Caco-2 (cell line): Measurements from ENCODE around the gene GRID2IP. TPM values are rescaled to one million over a fixed set of nuclear protein-coding genes. Genes with fewer than 3 reads are reported as not detected.

ENCODE experiments used
- BruUV-seq: library from RNA; stranded (reverse); fragments of 400-500 nt; replicated peaks from 2 replicates; lab custom pipeline; 2021; lab: Mats Ljungman, UMichigan
- CTCF ChIA-PET: fragments of 300-600 bp; sonication (Branson Sonifier 250); formaldehyde crosslinking; loops from one replicate; lab custom pipeline; 2022; ENCODE audit warnings: antibody characterized with exemption; lab: Charles Lee
- POLR2A ChIA-PET: fragments of 300-600 bp; sonication (Branson Sonifier 250); formaldehyde crosslinking; loops from one replicate; lab custom pipeline; 2022; ENCODE audit warnings: antibody characterized with exemption; lab: Charles Lee
- DNase-seq, 2 experiments: peaks; one replicate each; pipeline versions ENCODE4 v3.0.0 to v3.0.0-alpha.2; 2020 to 2022
- H3K27me3 ChIP-seq: replicated peaks from 2 replicates; pipeline ENCODE4 v1.6.0; 2011; ENCODE audit warnings: low read length; ENCODE audit not compliant: control insufficient read depth, insufficient read depth
- H3K36me3 ChIP-seq: 2 replicates; pipeline ENCODE4 v1.5.1; 2011; ENCODE audit warnings: low read length; ENCODE audit not compliant: control insufficient read depth, insufficient read depth
- H3K4me1 ChIP-seq: fragments of 250-450 bp; sonication (Bioruptor Pico); 2 replicates; pipeline ENCODE4 v1.5.1; 2020; ENCODE audit warnings: mild to moderate bottlenecking
- H3K4me3 ChIP-seq: 2 replicates; pipeline ENCODE4 v1.5.1; 2011; ENCODE audit warnings: low read depth, mild to moderate bottlenecking, control low read depth, low read length
- H3K9me3 ChIP-seq: fragments of 250-450 bp; sonication (Bioruptor Pico); 2 replicates; pipeline ENCODE4 v1.5.1; 2020; ENCODE audit warnings: mild to moderate bottlenecking, moderate library complexity
- H3K27ac Mint-ChIP-seq: one replicate; pipeline ENCODE4 v1.8.0; 2022; ENCODE audit warnings: mixed read lengths; ENCODE audit not compliant: unreplicated experiment
- H3K27me3 Mint-ChIP-seq: one replicate; pipeline ENCODE4 v1.8.0; 2022; ENCODE audit warnings: mixed read lengths; ENCODE audit not compliant: insufficient read depth, unreplicated experiment
- H3K36me3 Mint-ChIP-seq: one replicate; pipeline ENCODE4 v1.8.0; 2022; ENCODE audit warnings: mild to moderate bottlenecking, mixed read lengths; ENCODE audit not compliant: insufficient read depth, unreplicated experiment
- H3K4me1 Mint-ChIP-seq: one replicate; pipeline ENCODE4 v1.8.0; 2022; ENCODE audit warnings: low read depth, mixed read lengths; ENCODE audit not compliant: unreplicated experiment
- H3K4me3 Mint-ChIP-seq: one replicate; pipeline ENCODE4 v1.8.0; 2022; ENCODE audit warnings: mild to moderate bottlenecking, moderate library complexity, mixed read lengths; ENCODE audit not compliant: unreplicated experiment
- H3K9me3 Mint-ChIP-seq: one replicate; pipeline ENCODE4 v1.8.0; 2022; ENCODE audit warnings: mixed read lengths; ENCODE audit not compliant: unreplicated experiment
- CTCF ChIP-seq, 2 experiments: fragments of 200-600 bp in 1 of 2; IDR thresholded peaks; 1 replicate in 1 of 2; 2 replicates in 1 of 2; pipeline versions ENCODE4 v1.5.1 to v1.8.0; 2011 to 2022; ENCODE audit warnings: antibody characterized with exemption in 1 of 2, control low read depth in 1 of 2, inconsistent platforms in 1 of 2, low read depth in 1 of 2, low read length in 1 of 2, mild to moderate bottlenecking in 1 of 2, moderate library complexity in 1 of 2; ENCODE audit not compliant: insufficient read depth in 1 of 2, severe bottlenecking in 1 of 2, unreplicated experiment in 1 of 2
- intact Hi-C: fragments of 100-400 bp; cut with micrococcal nuclease; formaldehyde crosslinking; loops from one replicate; pipeline ENCODE4 v1.10.0; 2022; ENCODE audit not compliant: unreplicated experiment
- total RNA-seq: library from RNA; stranded (reverse); gene quantifications from 2 replicates; pipeline ENCODE4 v1.2.3, GENCODE V29; 2022

GRID2IP gene
- total RNA-seq, 1 experiment from 2014 or later, result 0.95 TPM

GRCh38 chr7:6547400-6547799, 3.9 kb downstream of the GRID2IP start:
- BruUV-seq, result no TSS peak
- Histone ChIP-seq H3K4me1 (no peaks in the 10 kb centered on the region), H3K9me3 (no peaks in the 10 kb centered on the region), H3K4me3 (no peak overlapping the region), H3K27me3 (no peaks in the 10 kb centered on the region), H3K36me3 (no peaks in the 10 kb centered on the region)
- Mint-ChIP-seq H3K9me3 (no peaks in the 10 kb centered on the region), H3K36me3 (no peaks in the 10 kb centered on the region), H3K27me3 (peaks cover 3% of the 10 kb centered on the region), H3K4me3 (no peak overlapping the region), H3K4me1 (no peaks in the 10 kb centered on the region), H3K27ac (no peak overlapping the region)
- CTCF ChIA-PET, result interaction anchor here (0.7 kb wide), 1 partner anchor 83 kb away, joined by 3 read pairs; no protein-coding TSS in a partner anchor
- POLR2A ChIA-PET, result no interaction called here
- no peak for TF ChIP-seq CTCF (IDR thresholded peaks at IDR 0.05; ENCODE audit: insufficient read depth in 1 of 2, low read depth in 1 of 2, low read length in 1 of 2, severe bottlenecking in 1 of 2, unreplicated experiment in 1 of 2)
- no peak for DNase-seq
- intact Hi-C loops, result no loop called here

- Mint-ChIP-seq H3K27ac (no peak overlapping the region), H3K36me3 (no peaks in the 10 kb centered on the region), H3K27me3 (peaks cover 3% of the 10 kb centered on the region), H3K4me3 (no peak overlapping the region), H3K9me3 (no peaks in the 10 kb centered on the region), H3K4me1 (no peaks in the 10 kb centered on the region)
- no peak for DNase-seq
- CTCF ChIA-PET, result interaction anchor here (0.7 kb wide), 1 partner anchor 84 kb away, joined by 3 read pairs; no protein-coding TSS in a partner anchor
- no peaks in the 10 kb centered on the region for H3K27me3 ChIP-seq
- no peaks in the 10 kb centered on the region for H3K9me3 ChIP-seq
- POLR2A ChIA-PET, result no interaction called here
- H3K4me1 ChIP-seq, result no peaks in the 10 kb centered on the region
- H3K36me3 ChIP-seq, result no peaks in the 10 kb centered on the region
- no TSS peak for BruUV-seq
- TF ChIP-seq CTCF (IDR thresholded peaks at IDR 0.05; ENCODE audit: insufficient read depth in 1 of 2, low read depth in 1 of 2, low read length in 1 of 2, severe bottlenecking in 1 of 2, unreplicated experiment in 1 of 2), result no peak
- no peak overlapping the region for H3K4me3 ChIP-seq
- intact Hi-C loops, result no loop called here
These were observed 4.6 kb downstream of the GRID2IP start for GRCh38 chr7:6546498-6547251.

- no peaks in the 10 kb centered on the region for H3K36me3 Mint-ChIP-seq
- no peak overlapping the region for H3K27ac Mint-ChIP-seq
- intact Hi-C loops, result no loop called here
- H3K27me3 ChIP-seq, result no peaks in the 10 kb centered on the region
- no peaks in the 10 kb centered on the region for H3K4me1 Mint-ChIP-seq
- H3K9me3 ChIP-seq, result no peaks in the 10 kb centered on the region
- no peak overlapping the region for H3K4me3 Mint-ChIP-seq
- H3K4me1 ChIP-seq, result no peaks in the 10 kb centered on the region
- peaks cover 3% of the 10 kb centered on the region for H3K27me3 Mint-ChIP-seq
- H3K36me3 ChIP-seq, result no peaks in the 10 kb centered on the region
- no peaks in the 10 kb centered on the region for H3K9me3 Mint-ChIP-seq
- no peak for DNase-seq
- ChIA-PET POLR2A (no interaction called here), CTCF (no interaction called here)
- no peak overlapping the region for H3K4me3 ChIP-seq
- no peak for TF ChIP-seq CTCF (IDR thresholded peaks at IDR 0.05; ENCODE audit: insufficient read depth in 1 of 2, low read depth in 1 of 2, low read length in 1 of 2, severe bottlenecking in 1 of 2, unreplicated experiment in 1 of 2)
- no TSS peak for BruUV-seq
These were observed 5.7 kb downstream of the GRID2IP start for GRCh38 chr7:6545398-6546126.
